GM12873 (cell line): ENCODE results near the gene FAM174B.

ENCODE experiments used
- CTCF ChIP-seq: IDR thresholded peaks from 2 replicates; pipeline ENCODE4 v1.5.1; 2012; ENCODE audit warnings: low read depth, mild to moderate bottlenecking, moderate library complexity, low read length, control low read depth; ENCODE audit not compliant: insufficient read depth; ENCODE audit errors: missing control alignments

The FAM174B gene

GRCh38 chr15:92643849-92644815 lies 11.4 kb downstream of the FAM174B start:
- no peak for TF ChIP-seq CTCF

- TF ChIP-seq CTCF = no peak
These were observed 16.7 kb downstream of the FAM174B start for GRCh38 chr15:92638709-92639365.

- TF ChIP-seq CTCF = no peak
These were observed 17.3 kb downstream of the FAM174B start for GRCh38 chr15:92638291-92638708.

GRCh38 chr15:92637626-92638025 lies 17.9 kb downstream of the FAM174B start:
- no peak for TF ChIP-seq CTCF

GRCh38 chr15:92636908-92637481 lies 18.6 kb downstream of the FAM174B start:
- no peak for TF ChIP-seq CTCF

- TF ChIP-seq CTCF = no peak
These were observed 19.1 kb downstream of the FAM174B start for GRCh38 chr15:92636401-92636907.
